Measurements from ENCODE around the gene ZDHHC8.

ZDHHC8 gene

GRCh38 chr22:20164863-20165262, 33.3 kb downstream of the ZDHHC8 start:
- DNase-seq = no peak

GRCh38 chr22:20165421-20165820, 33.8 kb downstream of the ZDHHC8 start:
- no peak for DNase-seq

GRCh38 chr22:20165913-20166312, 34.3 kb downstream of the ZDHHC8 start:
- DNase-seq = no peak

GRCh38 chr22:20166703-20167102, 35.1 kb downstream of the ZDHHC8 start:
- no peak for DNase-seq

GRCh38 chr22:20167643-20168322, 36.2 kb downstream of the ZDHHC8 start:
- no peak for DNase-seq

- DNase-seq = no peak
Observed at GRCh38 chr22:20169253-20169822, 37.7 kb downstream of the ZDHHC8 start.

GRCh38 chr22:20170170-20170569, 38.6 kb downstream of the ZDHHC8 start:
- no peak for DNase-seq

- no peak for DNase-seq
Observed at GRCh38 chr22:20171288-20172140, 39.9 kb downstream of the ZDHHC8 start.

- DNase-seq = no peak
Observed at GRCh38 chr22:20172141-20172613, 40.6 kb downstream of the ZDHHC8 start.

GRCh38 chr22:20173246-20173645, 41.6 kb downstream of the ZDHHC8 start:
- DNase-seq = no peak

GRCh38 chr22:20173772-20174171, 42.2 kb downstream of the ZDHHC8 start:
- no peak for DNase-seq

GRCh38 chr22:20174785-20175596, 43.4 kb downstream of the ZDHHC8 start:
- DNase-seq = no peak

- no peak for DNase-seq
Observed at GRCh38 chr22:20175597-20175900, 43.9 kb downstream of the ZDHHC8 start.

- DNase-seq = no peak
Observed at GRCh38 chr22:20176421-20177085, 44.9 kb downstream of the ZDHHC8 start.

- DNase-seq = no peak
Observed at GRCh38 chr22:20177217-20177911, 45.8 kb downstream of the ZDHHC8 start.

GRCh38 chr22:20178075-20178914, 46.7 kb downstream of the ZDHHC8 start:
- DNase-seq = no peak

GRCh38 chr22:20178915-20179227, 47.3 kb downstream of the ZDHHC8 start:
- DNase-seq = no peak

GRCh38 chr22:20179455-20180244, 48.0 kb downstream of the ZDHHC8 start:
- no peak for DNase-seq

GRCh38 chr22:20180245-20180630, 48.6 kb downstream of the ZDHHC8 start:
- no peak for DNase-seq

- no peak for DNase-seq
Observed at GRCh38 chr22:20180640-20181039, 49.0 kb downstream of the ZDHHC8 start.
